Spleen (tissue), 11 donors: ENCODE measurements around the gene ZDHHC14. TPM values are rescaled to one million over a fixed set of nuclear protein-coding genes. Genes with fewer than 3 reads are reported as not detected.

Experiments used
- DNase-seq: peaks from one replicate; pipeline ENCODE4 v3.0.0-alpha.2; 2020
- H3K27ac ChIP-seq, 8 donors: fragments of 200-600 bp; sonication (generic) in 7 of 8; 1 replicate in 4 of 8; 2 replicates in 4 of 8; pipeline versions ENCODE4 v1.5.0 to v1.8.0; 2016 to 2021; ENCODE audit warnings: inconsistent platforms in 4 of 8, mild to moderate bottlenecking in 4 of 8, moderate library complexity in 1 of 8
- H3K27me3 ChIP-seq, 7 donors: fragments of 200-600 bp; sonication (generic) in 6 of 7; replicated peaks in 1 of 7; 1 replicate in 4 of 7; 2 replicates in 3 of 7; pipeline versions ENCODE4 v1.5.0 to v1.8.0; 2016 to 2021; ENCODE audit warnings: inconsistent platforms in 3 of 7, mild to moderate bottlenecking in 1 of 7
- H3K36me3 ChIP-seq, 6 donors: fragments of 200-600 bp; sonication (generic) in 5 of 6; 1 replicate in 4 of 6; 2 replicates in 2 of 6; pipeline versions ENCODE4 v1.5.0 to v1.8.0; 2016 to 2021; ENCODE audit warnings: inconsistent platforms in 2 of 6
- H3K4me1 ChIP-seq, 6 donors: fragments of 200-600 bp; sonication (generic) in 5 of 6; 1 replicate in 3 of 6; 2 replicates in 3 of 6; pipeline versions ENCODE4 v1.5.0 to v1.8.0; 2016 to 2021; ENCODE audit warnings: inconsistent platforms in 3 of 6
- H3K4me3 ChIP-seq, 8 donors: fragments of 200-600 bp; sonication (generic) in 7 of 8; 1 replicate in 4 of 8; 2 replicates in 4 of 8; pipeline versions ENCODE4 v1.5.0 to v1.8.0; 2016 to 2021; ENCODE audit warnings: inconsistent platforms in 4 of 8, mild to moderate bottlenecking in 4 of 8, moderate library complexity in 2 of 8
- H3K9me3 ChIP-seq, 8 donors: fragments of 200-600 bp; sonication (generic) in 7 of 8; 1 replicate in 4 of 8; 2 replicates in 4 of 8; pipeline versions ENCODE4 v1.5.0 to v1.8.0; 2016 to 2021; ENCODE audit warnings: inconsistent platforms in 4 of 8
- POLR2A ChIP-seq, 3 donors: fragments of 450-650 bp; IDR thresholded peaks; one replicate each; pipeline ENCODE4 v1.5.1; 2017; ENCODE audit warnings: antibody characterized with exemption in 3 of 3, mild to moderate bottlenecking in 1 of 3
- POLR2AphosphoS5 ChIP-seq, 3 donors: sonication (generic); formaldehyde crosslinking; IDR thresholded peaks; one replicate each; pipeline ENCODE4 v1.5.1; 2017; ENCODE audit warnings: antibody characterized with exemption in 3 of 3
- WGBS, 5 donors: extraction: QIAGEN DNeasy Blood & Tissue Kit in 3 of 5; methylation state at CpG; one replicate each; pipeline versions ENCODE4 v1.1.5 to v1.1.7; 2013 to 2018; 5-methylcytosine and 5-hydroxymethylcytosine counted together
- intact Hi-C: fragments of 100-400 bp; cut with DNase I; formaldehyde crosslinking; loops from one replicate; pipeline ENCODE4 v1.15.0; 2023; ENCODE audit warnings: low total_unique reads
- polyA plus RNA-seq, 3 donors: library from polyadenylated mRNA; stranded (reverse); fragments of 200-250 nt; gene quantifications; one replicate each; pipeline ENCODE4 v1.2.1, GENCODE V29; 2013
- total RNA-seq, 7 donors: library from RNA; depleted of rRNA in 3 of 7; stranded (reverse); fragments of >200 nt in 3 of 7; fragmentation: NEBNext Ultra II Directional in 4 of 7; extraction: Animal tissue kit (Norgen Biotek cat#: 25700) in 4 of 7; gene quantifications; one replicate each; pipeline versions ENCODE4 v1.1.0 to v1.2.1, GENCODE V29; 2016 to 2021
- TF ChIP-seq, protein P1 (sequence below), 11 experiments: fragments of 200-600 bp in 7 of 11; fragments of 450-650 bp in 4 of 11; sonication (generic) in 4 of 11; IDR thresholded peaks in 8 of 11; conservative IDR thresholded peaks in 3 of 11; 1 replicate in 7 of 11; 2 replicates in 4 of 11; pipeline versions ENCODE4 v1.4.0 to v1.8.0; 2016 to 2021; ENCODE audit warnings: antibody characterized with exemption in 11 of 11, inconsistent platforms in 4 of 11, mild to moderate bottlenecking in 1 of 11
- donor health status: healthy with polysubstance abuse.
- donor health status: DM: no; HTN: no; CAD: no; lungs with moderate emphysema.
- donor health status: DM: no; HTN: no; CAD: no.
- donor health status: Bipolar disorder and iron deficiency.
- donor health status: healthy.
- donor health status: DM: no; HTN: no; CAD: no.
- donor health status: DM: yes; HTN: yes; CAD: no.

The ZDHHC14 gene
- total and polyA plus RNA-seq, 10 donors: 7.8 to 18.2 (median 11.7) TPM

DNA sequence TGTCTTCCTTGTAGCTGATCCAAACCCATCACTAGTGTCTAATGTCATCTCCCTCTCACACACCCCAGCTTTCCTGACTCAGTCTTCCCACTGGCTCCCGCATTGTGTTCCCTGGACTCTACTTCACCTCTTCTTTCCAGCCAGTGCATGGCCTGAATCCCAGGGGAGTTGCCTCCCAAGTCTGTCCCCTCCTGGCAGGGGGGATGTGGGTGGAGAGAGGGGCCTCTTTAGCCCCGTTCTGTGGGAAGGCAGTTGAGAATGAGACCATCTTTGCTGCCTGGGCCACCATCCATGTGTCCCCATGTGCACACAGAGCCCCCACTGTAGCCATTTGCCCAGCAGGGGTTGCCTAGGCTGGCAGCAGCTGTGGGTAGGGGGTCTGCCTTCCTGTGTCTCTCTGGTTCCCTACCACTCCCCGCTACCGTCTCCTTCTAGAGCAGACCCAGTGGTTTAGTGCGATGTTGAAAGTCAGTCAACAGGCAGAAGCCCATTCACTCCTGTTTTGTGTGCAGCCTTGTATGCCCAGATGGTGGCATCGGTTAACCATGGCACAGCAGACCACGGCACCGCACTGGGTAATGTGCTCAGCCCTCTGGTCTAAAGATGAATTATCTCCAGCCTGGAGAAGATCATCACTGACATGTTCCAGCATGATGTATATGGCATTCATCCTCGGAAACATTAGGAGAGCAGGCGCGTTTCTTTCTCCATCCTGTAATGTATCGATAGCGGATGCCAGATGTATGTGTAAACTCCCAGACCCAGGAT lies 263.2 kb downstream of the ZDHHC14 start:
- Histone ChIP-seq H3K27ac (no peak overlapping the region), H3K36me3 (peaks cover 0 to 14% (median 0%) of the 10 kb centered on the region in 6 donors), H3K4me3 (no peak overlapping the region), H3K4me1 (peaks cover 0 to 51% (median 10%) of the 10 kb centered on the region in 6 donors), H3K9me3 (no peaks in the 10 kb centered on the region), H3K27me3 (no peaks in the 10 kb centered on the region)
- DNase-seq: no peak
- intact Hi-C loops: no loop called here
- 86 to 91% (median 90%) methylated on average over 13 of the region's 13 CpGs for WGBS, 5 donors
- TF ChIP-seq POLR2A (IDR thresholded peaks at IDR 0.05): no peak
- TF ChIP-seq, protein P1, sequence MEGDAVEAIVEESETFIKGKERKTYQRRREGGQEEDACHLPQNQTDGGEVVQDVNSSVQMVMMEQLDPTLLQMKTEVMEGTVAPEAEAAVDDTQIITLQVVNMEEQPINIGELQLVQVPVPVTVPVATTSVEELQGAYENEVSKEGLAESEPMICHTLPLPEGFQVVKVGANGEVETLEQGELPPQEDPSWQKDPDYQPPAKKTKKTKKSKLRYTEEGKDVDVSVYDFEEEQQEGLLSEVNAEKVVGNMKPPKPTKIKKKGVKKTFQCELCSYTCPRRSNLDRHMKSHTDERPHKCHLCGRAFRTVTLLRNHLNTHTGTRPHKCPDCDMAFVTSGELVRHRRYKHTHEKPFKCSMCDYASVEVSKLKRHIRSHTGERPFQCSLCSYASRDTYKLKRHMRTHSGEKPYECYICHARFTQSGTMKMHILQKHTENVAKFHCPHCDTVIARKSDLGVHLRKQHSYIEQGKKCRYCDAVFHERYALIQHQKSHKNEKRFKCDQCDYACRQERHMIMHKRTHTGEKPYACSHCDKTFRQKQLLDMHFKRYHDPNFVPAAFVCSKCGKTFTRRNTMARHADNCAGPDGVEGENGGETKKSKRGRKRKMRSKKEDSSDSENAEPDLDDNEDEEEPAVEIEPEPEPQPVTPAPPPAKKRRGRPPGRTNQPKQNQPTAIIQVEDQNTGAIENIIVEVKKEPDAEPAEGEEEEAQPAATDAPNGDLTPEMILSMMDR (IDR thresholded peaks at IDR 0.05 in 8 of 11, conservative IDR thresholded peaks at IDR 0.05 in 3 of 11): no peak
- no peak for TF ChIP-seq POLR2AphosphoS5 (IDR thresholded peaks at IDR 0.05)

DNA sequence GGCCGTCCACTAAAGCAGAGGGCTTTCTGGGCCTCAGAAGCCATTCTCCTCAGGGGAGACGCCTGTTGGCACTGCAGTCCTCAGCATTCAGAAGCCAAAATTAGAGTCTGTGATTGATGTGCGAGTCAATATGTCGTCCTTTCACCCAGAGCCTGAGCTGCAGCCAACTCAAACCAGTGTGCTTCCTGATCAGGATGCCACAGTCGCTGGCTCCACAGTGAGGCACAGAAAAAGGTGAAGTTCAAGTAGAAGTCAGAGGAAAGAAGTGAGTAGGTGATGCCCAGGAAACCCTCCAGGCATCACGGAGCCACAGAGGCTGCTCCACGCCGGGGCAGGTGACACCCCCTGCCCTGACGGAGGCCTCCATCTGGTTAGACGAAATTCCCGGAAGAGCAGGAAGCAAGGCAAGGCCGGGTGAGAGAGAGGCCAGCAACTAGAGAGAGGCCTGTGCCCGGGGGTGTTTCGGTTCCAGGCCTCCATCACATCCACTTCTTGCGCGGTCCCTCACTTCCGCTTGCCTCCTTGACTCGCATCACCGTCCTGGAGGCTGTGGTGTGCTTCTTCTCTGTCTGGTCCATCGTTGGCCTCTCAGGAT lies 264.3 kb downstream of the ZDHHC14 start:
- intact Hi-C loops: no loop called here
- no peak for DNase-seq
- no peak overlapping the region for H3K4me3 ChIP-seq
- no peaks in the 10 kb centered on the region for H3K9me3 ChIP-seq
- 48 to 62% (median 50%) methylated on average over 20 of the region's 20 CpGs for WGBS, 5 donors
- H3K27me3 ChIP-seq: no peaks in the 10 kb centered on the region
- H3K4me1 ChIP-seq: peaks cover 0 to 44% (median 5%) of the 10 kb centered on the region in 6 donors
- peak overlapping the region in 4 of 8 donors; percentile 25 to 50 (median 38) for H3K27ac ChIP-seq
- peaks cover 0 to 14% (median 0%) of the 10 kb centered on the region in 6 donors for H3K36me3 ChIP-seq
- TF ChIP-seq, protein P1 (IDR thresholded peaks at IDR 0.05 in 8 of 11, conservative IDR thresholded peaks at IDR 0.05 in 3 of 11): no peak
- TF ChIP-seq POLR2AphosphoS5 (IDR thresholded peaks at IDR 0.05) (peak in 2 of 3 donors; percentile 48), POLR2A (IDR thresholded peaks at IDR 0.05) (no peak)

DNA sequence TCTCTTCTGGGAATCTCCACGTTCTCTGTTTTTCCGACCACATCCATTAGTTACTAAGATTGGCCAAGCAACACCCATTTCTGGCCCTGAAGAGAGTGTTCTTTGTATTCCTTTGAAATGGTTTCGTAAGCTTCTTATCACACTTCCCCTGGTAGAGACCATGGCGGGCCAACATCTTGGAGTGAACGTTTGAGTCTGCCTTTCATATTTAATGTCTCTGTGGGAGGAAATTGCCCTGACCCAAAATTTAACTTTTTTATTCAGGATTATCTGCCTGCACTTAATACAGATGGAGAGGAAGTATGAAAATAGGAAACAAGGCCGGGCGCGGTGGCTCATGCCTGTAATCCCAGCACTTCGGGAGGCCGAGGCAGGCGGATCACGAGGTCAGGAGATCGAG lies 265.0 kb downstream of the ZDHHC14 start:
- no peak for DNase-seq
- no peaks in the 10 kb centered on the region for H3K9me3 ChIP-seq
- no peak overlapping the region for H3K4me3 ChIP-seq
- intact Hi-C loops: no loop called here
- WGBS, 5 donors: 33 to 51% (median 41%) methylated on average over 13 of the region's 13 CpGs
- peaks cover 0 to 14% (median 0%) of the 10 kb centered on the region in 6 donors for H3K36me3 ChIP-seq
- no peaks in the 10 kb centered on the region for H3K27me3 ChIP-seq
- peaks cover 0 to 43% (median 5%) of the 10 kb centered on the region in 6 donors for H3K4me1 ChIP-seq
- TF ChIP-seq, protein P1 (IDR thresholded peaks at IDR 0.05 in 8 of 11, conservative IDR thresholded peaks at IDR 0.05 in 3 of 11): no peak
- peak; percentile 22 to 50 (median 25) for TF ChIP-seq POLR2AphosphoS5 (IDR thresholded peaks at IDR 0.05)
- TF ChIP-seq POLR2A (IDR thresholded peaks at IDR 0.05): no peak
- H3K27ac ChIP-seq: peak overlapping the region in 5 of 8 donors; percentile 25 to 50 (median 29)
